Fibroblast of lung (primary cell): ENCODE measurements around the gene CRADD.

ENCODE experiments used
- CTCF ChIP-seq, 2 donors: IDR thresholded peaks in 1 of 2; conservative IDR thresholded peaks in 1 of 2; 1 replicate in 1 of 2; 2 replicates in 1 of 2; pipeline ENCODE4 v1.5.1; 2011 to 2012; ENCODE audit warnings: low read length in 2 of 2, control low read depth in 1 of 2, inconsistent platforms in 1 of 2, low read depth in 1 of 2, mild to moderate bottlenecking in 1 of 2
- EZH2 ChIP-seq: IDR thresholded peaks from 2 replicates; pipeline ENCODE4 v1.5.1; 2012; ENCODE audit warnings: low read length, control low read depth, mild to moderate bottlenecking; ENCODE audit errors: missing control alignments

- TF ChIP-seq CTCF (conservative IDR thresholded peaks at IDR 0.05 in 1 of 2, IDR thresholded peaks at IDR 0.05 in 1 of 2; ENCODE audit: low read depth in 1 of 2, low read length in 2 of 2) (no peak), EZH2 (no peak)
Observed at GRCh38 chr12:93719710-93720109, 42.5 kb downstream of the CRADD start.
